GM12878 (cell line): Measurements from ENCODE around the gene INPP4B. TPM values are rescaled to one million over a fixed set of nuclear protein-coding genes. Genes with fewer than 3 reads are reported as not detected.

Experiments used
- ATAC-seq: fragments of 200-7000 bp; cut with Tn5 transposase; 3 replicates; pipeline ENCODE4 v1.9.1; 2020; ENCODE audit warnings: mild to moderate bottlenecking, moderate library complexity
- BruUV-seq: library from RNA; stranded (reverse); fragments of 400-500 nt; replicated peaks from 2 replicates; lab custom pipeline; 2021; lab: Mats Ljungman, UMichigan
- CTCF ChIA-PET: fragments of 300-600 bp; sonication (Branson Sonifier 250); formaldehyde crosslinking; extraction: SDS; loops from one replicate; lab custom pipeline; 2021; ENCODE audit warnings: inconsistent platforms; lab: Yijun Ruan, JAX
- POLR2A ChIA-PET: fragments of 350-600 bp; formaldehyde crosslinking; extraction: SDS; loops from one replicate; lab custom pipeline; 2021; ENCODE audit warnings: inconsistent platforms; lab: Charles Lee
- RAD21 ChIA-PET: fragments of 300-600 bp; sonication (Branson Sonifier 250); formaldehyde crosslinking; loops from one replicate; lab custom pipeline; 2023; ENCODE audit warnings: antibody characterized with exemption; ENCODE audit not compliant: unreplicated experiment; lab: Charles Lee
- SMC1A ChIA-PET: fragments of 300-600 bp; sonication (Branson Sonifier 250); formaldehyde crosslinking; loops from one replicate; lab custom pipeline; 2023; ENCODE audit not compliant: unreplicated experiment, uncharacterized antibody; lab: Charles Lee
- DNase-seq: peaks from one replicate; pipeline ENCODE4 v3.0.0-alpha.2; 2011; ENCODE audit warnings: low read depth, low spot score
- FAIRE-seq: peaks from 3 replicates; lab custom pipeline; 2011; peaks lifted over from hg19 to GRCh38; lab: Jason Lieb, UNC
- H2AFZ ChIP-seq: 2 replicates; pipeline ENCODE4 v1.6.0; 2011; ENCODE audit warnings: low read depth, low read length, control low read depth; ENCODE audit not compliant: control insufficient read depth
- H3K27ac ChIP-seq: 2 replicates; pipeline ENCODE4 v1.5.1; 2011; ENCODE audit warnings: control low read depth; ENCODE audit not compliant: control insufficient read depth, insufficient read depth
- H3K27me3 ChIP-seq, 2 experiments: replicated peaks in 1 of 2; 2 replicates each; pipeline versions ENCODE4 v1.6.0 to v1.6.1; 2011; ENCODE audit warnings: low read length in 1 of 2; ENCODE audit not compliant: control insufficient read depth in 2 of 2, insufficient read depth in 2 of 2
- H3K36me3 ChIP-seq, 2 experiments: 2 replicates each; pipeline ENCODE4 v1.5.1; 2011; ENCODE audit warnings: low read length in 1 of 2; ENCODE audit not compliant: control insufficient read depth in 2 of 2, insufficient read depth in 2 of 2
- H3K4me1 ChIP-seq: 2 replicates; pipeline ENCODE4 v1.6.1; 2011; ENCODE audit warnings: mild to moderate bottlenecking, low read length, moderate library complexity, mixed read lengths; ENCODE audit not compliant: control insufficient read depth, insufficient read depth
- H3K4me2 ChIP-seq: 2 replicates; pipeline ENCODE4 v1.6.0; 2011; ENCODE audit warnings: control low read depth; ENCODE audit not compliant: control insufficient read depth, insufficient read depth
- H3K4me3 ChIP-seq: fragments of 200-600 bp; sonication (generic); 2 replicates; pipeline ENCODE4 v1.5.1; 2016
- H3K79me2 ChIP-seq: 2 replicates; pipeline ENCODE4 v1.6.0; 2011; ENCODE audit warnings: low read length; ENCODE audit not compliant: control insufficient read depth, insufficient read depth
- H3K9ac ChIP-seq: 2 replicates; pipeline ENCODE4 v1.8.0; 2011; ENCODE audit warnings: low read length, control low read depth, mixed read lengths; ENCODE audit not compliant: control insufficient read depth, insufficient read depth
- H3K9me3 ChIP-seq: replicated peaks from 3 replicates; pipeline ENCODE4 v1.5.1; 2011; ENCODE audit warnings: mild to moderate bottlenecking, low read length; ENCODE audit not compliant: control insufficient read depth, insufficient read depth
- H4K20me1 ChIP-seq: 2 replicates; pipeline ENCODE4 v1.6.0; 2011; ENCODE audit not compliant: control insufficient read depth, insufficient read depth
- JUNB ChIP-seq: IDR thresholded peaks from 2 replicates; pipeline ENCODE4 v1.6.1; 2016; ENCODE audit warnings: antibody characterized with exemption, mild to moderate bottlenecking
- MTA3 ChIP-seq: IDR thresholded peaks from 2 replicates; pipeline ENCODE4 v1.6.1; 2012; ENCODE audit warnings: low read length, inconsistent platforms, borderline replicate concordance
- NFYB ChIP-seq: IDR thresholded peaks from 2 replicates; pipeline ENCODE4 v1.6.1; 2011; ENCODE audit warnings: low read depth, mild to moderate bottlenecking, low read length, improper control_type of control experiment, moderate library complexity; ENCODE audit not compliant: insufficient read depth
- RAD21 ChIP-seq: IDR thresholded peaks from 2 replicates; pipeline ENCODE4 v1.6.1; 2011; ENCODE audit warnings: mild to moderate bottlenecking, low read depth, low read length, moderate library complexity; ENCODE audit not compliant: insufficient read depth
- SREBF1 ChIP-seq: IDR thresholded peaks from 2 replicates; pipeline ENCODE4 v1.6.1; 2012; ENCODE audit warnings: mild to moderate bottlenecking, low read length
- ZNF274 ChIP-seq: IDR thresholded peaks from one replicate; pipeline ENCODE4 v1.8.0; 2011; ENCODE audit not compliant: insufficient read length, insufficient read depth
- ZNF384 ChIP-seq: IDR thresholded peaks from 2 replicates; pipeline ENCODE4 v1.6.1; 2012; ENCODE audit warnings: low read depth, mild to moderate bottlenecking, low read length, improper control_type of control experiment, borderline replicate concordance
- ZNF622 ChIP-seq: fragments of 450-650 bp; IDR thresholded peaks from 2 replicates; pipeline ENCODE4 v1.6.1; 2017; ENCODE audit warnings: mild to moderate bottlenecking, inconsistent platforms
- ZSCAN29 ChIP-seq: fragments of 450-650 bp; IDR thresholded peaks from 2 replicates; pipeline ENCODE4 v1.6.1; 2017; ENCODE audit warnings: mild to moderate bottlenecking, moderate library complexity
- in situ Hi-C: fragments of 300-500 bp; cut with MboI; formaldehyde crosslinking; loops from 9 replicates; pipeline ENCODE4 v1.14.3; 2018; ENCODE audit warnings: mixed read lengths
- intact Hi-C: fragments of 100-400 bp; cut with micrococcal nuclease; formaldehyde crosslinking; loops from one replicate; pipeline ENCODE4 v1.14.2; 2022; ENCODE audit not compliant: unreplicated experiment
- polyA plus RNA-seq, 11 experiments: library from polyadenylated mRNA; depleted of rRNA in 4 of 11; unstranded in 6 of 11; stranded (reverse) in 5 of 11; fragments of >200 nt; fragmentation: Nextera tagmentation in 4 of 11; fragmentation: Illumina TruSeq in 1 of 11; extraction: Ambion mirVana in 4 of 11; extraction: Trizol in 1 of 11; gene quantifications; 1 replicate in 1 of 11; 2 replicates in 10 of 11; pipeline versions ENCODE4 v1.2.1 to v1.2.3, GENCODE V29; 2011 to 2016; ENCODE audit warnings: inconsistent platforms in 2 of 11, missing spikeins in 2 of 11, low read depth in 1 of 11
- total RNA-seq, 4 experiments: library from RNA; depleted of rRNA in 3 of 4; stranded (reverse); fragments of >200 nt in 3 of 4; fragmentation: Illumina TruSeq in 1 of 4; extraction: Trizol in 1 of 4; gene quantifications; 2 replicates each; pipeline versions ENCODE4 v1.2.1 to v1.2.3, GENCODE V29; 2013 to 2021
- TF ChIP-seq, protein P1 (sequence below): IDR thresholded peaks from 2 replicates; pipeline ENCODE4 v1.6.1; 2011; ENCODE audit warnings: mild to moderate bottlenecking, low read depth, low read length, moderate library complexity; ENCODE audit not compliant: insufficient replicate concordance
- TF ChIP-seq, protein P2 (sequence below): IDR thresholded peaks from 2 replicates; pipeline ENCODE4 v1.6.1; 2011; ENCODE audit warnings: borderline replicate concordance, low read depth, mild to moderate bottlenecking, moderate library complexity, low read length; ENCODE audit not compliant: insufficient read depth, poor library complexity, severe bottlenecking

INPP4B gene
- total and polyA plus RNA-seq, 10 of the 15 experiments (the other 5 are each of a cell fraction or from before 2014, with no cell fraction given): 0.53 to 11.2 (median 0.95) TPM

DNA sequence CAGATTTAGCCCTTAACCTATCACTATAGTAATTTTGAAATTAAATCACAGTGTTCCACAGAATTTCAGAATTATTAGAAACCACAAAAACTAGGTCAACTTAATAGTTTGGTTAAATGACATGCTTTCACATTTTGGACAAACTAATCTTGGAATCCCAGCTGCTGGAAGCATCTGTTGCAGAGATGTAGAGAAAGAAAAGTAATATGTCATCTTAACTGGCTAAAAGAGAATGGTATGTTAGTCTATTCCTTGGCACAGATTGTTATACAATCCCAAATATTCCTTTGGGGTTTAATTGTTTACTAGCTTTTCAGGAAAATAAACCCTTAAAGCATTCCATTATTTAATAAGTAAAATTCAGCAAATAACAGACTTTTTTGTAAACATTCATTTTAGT lies 689.8 kb downstream of the INPP4B start:
- SMC1A ChIA-PET: interaction anchor here (1.1 kb wide), 1 partner anchor 95 kb away, joined by 3 read pairs; no protein-coding TSS in a partner anchor
- DNase-seq (no peak), ATAC-seq (no peak), FAIRE-seq (no peak)
- no peak overlapping the region for H3K9ac ChIP-seq
- H4K20me1 ChIP-seq: no peaks in the 10 kb centered on the region
- CTCF ChIA-PET: interaction anchor here (0.7 to 1.7 kb wide), 2 partner anchors 12 to 71 kb away, joined by 3 read pairs; no protein-coding TSS in a partner anchor
- POLR2A ChIA-PET: no interaction called here
- no peak overlapping the region for H3K4me2 ChIP-seq
- no peaks in the 10 kb centered on the region for H3K4me1 ChIP-seq
- H3K27me3 ChIP-seq: no peaks in the 10 kb centered on the region
- in situ Hi-C loops: no loop called here
- RAD21 ChIA-PET: no interaction called here
- TF ChIP-seq, protein P1, sequence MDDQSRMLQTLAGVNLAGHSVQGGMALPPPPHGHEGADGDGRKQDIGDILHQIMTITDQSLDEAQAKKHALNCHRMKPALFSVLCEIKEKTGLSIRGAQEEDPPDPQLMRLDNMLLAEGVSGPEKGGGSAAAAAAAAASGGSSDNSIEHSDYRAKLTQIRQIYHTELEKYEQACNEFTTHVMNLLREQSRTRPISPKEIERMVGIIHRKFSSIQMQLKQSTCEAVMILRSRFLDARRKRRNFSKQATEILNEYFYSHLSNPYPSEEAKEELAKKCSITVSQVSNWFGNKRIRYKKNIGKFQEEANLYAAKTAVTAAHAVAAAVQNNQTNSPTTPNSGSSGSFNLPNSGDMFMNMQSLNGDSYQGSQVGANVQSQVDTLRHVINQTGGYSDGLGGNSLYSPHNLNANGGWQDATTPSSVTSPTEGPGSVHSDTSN: no peak
- TF ChIP-seq ZNF622: no peak
- no peak for TF ChIP-seq SREBF1
- TF ChIP-seq MTA3: no peak
- TF ChIP-seq JUNB: no peak
- no peak for TF ChIP-seq ZSCAN29
- TF ChIP-seq NFYB: no peak
- no peak for TF ChIP-seq ZNF274
- TF ChIP-seq ZNF384: no peak
- no peak for TF ChIP-seq RAD21
- TF ChIP-seq, protein P2, sequence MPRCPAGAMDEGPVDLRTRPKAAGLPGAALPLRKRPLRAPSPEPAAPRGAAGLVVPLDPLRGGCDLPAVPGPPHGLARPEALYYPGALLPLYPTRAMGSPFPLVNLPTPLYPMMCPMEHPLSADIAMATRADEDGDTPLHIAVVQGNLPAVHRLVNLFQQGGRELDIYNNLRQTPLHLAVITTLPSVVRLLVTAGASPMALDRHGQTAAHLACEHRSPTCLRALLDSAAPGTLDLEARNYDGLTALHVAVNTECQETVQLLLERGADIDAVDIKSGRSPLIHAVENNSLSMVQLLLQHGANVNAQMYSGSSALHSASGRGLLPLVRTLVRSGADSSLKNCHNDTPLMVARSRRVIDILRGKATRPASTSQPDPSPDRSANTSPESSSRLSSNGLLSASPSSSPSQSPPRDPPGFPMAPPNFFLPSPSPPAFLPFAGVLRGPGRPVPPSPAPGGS: no peak
- no peak overlapping the region for H2AFZ ChIP-seq
- no peak overlapping the region for H3K4me3 ChIP-seq
- H3K36me3 ChIP-seq: no peaks in the 10 kb centered on the region
- no peak overlapping the region for H3K27ac ChIP-seq
- H3K9me3 ChIP-seq: no peaks in the 10 kb centered on the region
- intact Hi-C loops: no loop called here
- no peaks in the 10 kb centered on the region for H3K79me2 ChIP-seq
- no TSS peak for BruUV-seq
